GM18499 (cell line): ENCODE data around the gene KIAA1191.
"Not testable (repeated sequence)": the region's sequence is repeated elsewhere in the genome, so short reads cannot be mapped to it uniquely, and the experiment has no call there.

Source experiments
- ATAC-seq: cut with Tn5 transposase; IDR thresholded peaks from one replicate; pipeline ENCODE4 v1.9.1; 2021; ENCODE audit warnings: moderate number of reproducible peaks; ENCODE audit not compliant: insufficient read depth, unreplicated experiment

The KIAA1191 gene, protein sequence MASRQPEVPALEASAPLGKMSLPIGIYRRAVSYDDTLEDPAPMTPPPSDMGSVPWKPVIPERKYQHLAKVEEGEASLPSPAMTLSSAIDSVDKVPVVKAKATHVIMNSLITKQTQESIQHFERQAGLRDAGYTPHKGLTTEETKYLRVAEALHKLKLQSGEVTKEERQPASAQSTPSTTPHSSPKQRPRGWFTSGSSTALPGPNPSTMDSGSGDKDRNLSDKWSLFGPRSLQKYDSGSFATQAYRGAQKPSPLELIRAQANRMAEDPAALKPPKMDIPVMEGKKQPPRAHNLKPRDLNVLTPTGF

GRCh38 chr5:176361437-176362232 lies at the start of gene KIAA1191:
KIAA1191 (minus strand) TSS chr5:176361764; CDS start chr5:176359508, 2,256 bp downstream.
- peak; percentile 64 for ATAC-seq

- ATAC-seq, result no peak
Observed at GRCh38 chr5:176410486-176411180, 49.1 kb upstream of the KIAA1191 start.

GRCh38 chr5:176409765-176410164 lies 48.2 kb upstream of the KIAA1191 start:
- no peak for ATAC-seq

DNA sequence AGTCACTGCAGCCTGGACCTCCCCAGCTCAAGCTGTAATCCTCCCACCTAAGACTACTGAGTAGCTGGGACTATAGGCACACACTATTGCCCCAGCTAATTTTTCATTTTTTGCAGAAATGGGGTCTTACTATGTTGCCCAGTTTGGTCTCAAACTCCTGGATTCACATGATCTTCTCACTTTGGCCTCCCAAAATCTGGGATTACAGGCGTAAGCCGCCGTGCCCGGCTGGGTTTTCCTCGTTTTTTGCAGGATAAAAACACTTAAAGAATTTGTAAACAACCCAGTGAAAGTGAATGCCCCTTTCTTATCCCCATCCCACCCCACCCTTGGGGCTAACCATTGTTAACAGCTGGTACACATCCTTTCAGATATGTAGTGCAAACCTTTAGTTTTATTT lies 47.0 kb upstream of the KIAA1191 start:
- no peak for ATAC-seq

GRCh38 chr5:176408252-176408573 lies 46.6 kb upstream of the KIAA1191 start:
- not testable (repeated sequence) for ATAC-seq

DNA sequence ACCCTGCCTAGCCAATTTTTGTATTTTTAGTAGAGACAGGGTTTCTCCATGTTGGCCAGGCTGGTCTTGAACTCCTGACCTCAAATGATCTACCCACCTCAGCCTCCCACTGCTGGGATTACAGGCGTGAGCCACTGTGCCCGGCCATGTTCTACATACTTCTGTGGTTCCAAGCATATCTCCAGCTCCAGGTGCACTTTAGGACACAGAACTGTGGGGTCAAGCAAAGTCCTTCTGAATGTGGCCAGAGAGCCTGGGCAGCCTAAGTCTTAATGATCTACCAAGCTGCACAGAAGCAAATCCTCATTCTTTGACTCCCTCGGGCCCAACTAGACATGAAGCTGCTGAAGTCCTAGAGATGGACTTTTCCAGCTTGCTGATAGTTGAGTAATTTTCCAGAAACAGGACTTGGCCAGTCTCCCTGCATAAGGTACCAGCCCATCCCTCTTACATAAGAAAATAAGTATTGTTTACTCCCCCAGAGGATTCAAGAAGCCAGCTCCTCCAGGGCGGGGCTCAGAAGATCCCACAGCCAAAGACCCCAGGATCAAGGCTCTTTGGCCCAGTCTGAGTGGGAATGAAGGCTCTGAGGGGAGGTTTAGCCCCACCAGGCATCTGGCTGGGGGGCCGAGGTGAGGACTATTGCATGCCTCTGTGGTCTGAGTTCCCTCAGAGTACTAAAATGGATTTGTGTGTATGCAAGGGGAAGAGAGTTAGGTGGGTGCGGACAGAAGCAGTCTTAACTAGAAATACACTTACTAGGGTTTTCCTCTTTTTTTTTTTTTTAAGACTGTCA lies 46.1 kb upstream of the KIAA1191 start:
- ATAC-seq, result no peak

DNA sequence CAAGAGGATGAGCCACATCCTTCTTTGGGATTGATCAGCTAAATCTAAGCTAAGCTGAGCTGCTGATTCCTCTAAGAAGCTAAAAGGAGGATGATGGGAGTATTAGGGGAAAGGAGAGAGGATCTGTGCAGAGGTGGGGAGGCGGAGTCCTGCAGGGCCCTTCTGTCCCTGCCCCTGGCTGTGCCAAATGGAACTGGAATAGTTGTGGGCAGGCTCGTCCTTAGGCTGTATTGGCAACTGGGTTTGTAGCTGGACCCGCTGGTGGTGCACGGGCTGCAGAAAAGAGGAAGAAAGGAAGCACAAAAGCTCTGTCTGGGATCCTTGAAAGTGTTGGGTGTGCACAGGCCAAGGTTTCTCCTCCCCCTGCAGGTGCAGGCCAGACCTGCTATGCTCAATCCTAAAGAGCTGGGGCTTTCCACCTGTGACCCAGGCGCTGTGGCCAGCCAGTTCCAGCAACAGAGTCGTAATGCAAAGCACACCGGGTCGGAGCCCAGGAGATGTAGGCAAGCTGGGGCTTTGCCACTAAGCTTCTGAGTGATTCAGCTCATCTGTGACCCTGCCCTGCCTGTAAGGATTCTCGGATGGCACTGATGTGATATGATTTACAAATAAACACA lies 45.0 kb upstream of the KIAA1191 start:
- ATAC-seq, result no peak

- ATAC-seq, result no peak
Observed at GRCh38 chr5:176405656-176406435, 44.3 kb upstream of the KIAA1191 start.

- ATAC-seq, result no peak
Observed at GRCh38 chr5:176401281-176402205, 40.0 kb upstream of the KIAA1191 start.

DNA sequence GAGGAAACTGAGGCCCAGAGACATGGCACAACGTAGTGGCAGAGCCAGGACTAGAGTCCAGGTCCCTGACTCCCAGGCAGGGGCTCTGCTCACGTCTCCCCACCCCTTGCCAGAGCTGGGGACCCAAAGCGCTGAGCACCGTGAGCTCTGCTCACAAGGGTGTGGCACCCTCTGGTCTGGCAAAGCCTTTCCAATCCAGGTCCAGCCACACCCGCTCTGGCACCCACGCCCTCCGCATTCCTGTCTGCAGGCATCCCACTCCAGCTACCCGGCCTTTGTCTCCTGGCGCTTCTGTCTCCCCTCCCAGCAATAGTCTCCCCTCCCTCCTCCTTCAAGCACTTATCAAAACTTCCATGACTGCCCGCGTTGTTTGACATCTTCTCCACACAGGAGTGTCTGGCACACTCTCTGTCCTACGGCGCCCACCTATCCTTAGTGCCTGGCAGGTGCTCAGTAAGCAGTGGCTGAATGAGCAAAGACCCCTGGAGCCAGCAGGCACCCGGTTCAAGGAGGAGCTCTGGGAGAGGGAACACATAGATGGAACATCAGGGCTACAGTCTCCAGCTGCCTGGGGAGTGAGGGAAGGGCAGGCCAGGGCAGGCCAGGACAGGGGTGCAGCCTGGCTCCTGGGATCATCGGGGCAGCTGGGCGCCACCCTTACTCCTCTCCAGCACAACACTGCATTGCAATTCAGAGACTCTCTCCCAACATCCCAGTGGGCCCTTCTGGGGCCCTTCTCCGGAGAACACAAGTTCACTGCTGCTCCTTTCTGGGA lies 39.0 kb upstream of the KIAA1191 start:
- ATAC-seq, result no peak

GRCh38 chr5:176397736-176398420 lies 36.3 kb upstream of the KIAA1191 start:
- ATAC-seq, result no peak

- no peak for ATAC-seq
Observed at GRCh38 chr5:176396330-176396729, 34.8 kb upstream of the KIAA1191 start.

DNA sequence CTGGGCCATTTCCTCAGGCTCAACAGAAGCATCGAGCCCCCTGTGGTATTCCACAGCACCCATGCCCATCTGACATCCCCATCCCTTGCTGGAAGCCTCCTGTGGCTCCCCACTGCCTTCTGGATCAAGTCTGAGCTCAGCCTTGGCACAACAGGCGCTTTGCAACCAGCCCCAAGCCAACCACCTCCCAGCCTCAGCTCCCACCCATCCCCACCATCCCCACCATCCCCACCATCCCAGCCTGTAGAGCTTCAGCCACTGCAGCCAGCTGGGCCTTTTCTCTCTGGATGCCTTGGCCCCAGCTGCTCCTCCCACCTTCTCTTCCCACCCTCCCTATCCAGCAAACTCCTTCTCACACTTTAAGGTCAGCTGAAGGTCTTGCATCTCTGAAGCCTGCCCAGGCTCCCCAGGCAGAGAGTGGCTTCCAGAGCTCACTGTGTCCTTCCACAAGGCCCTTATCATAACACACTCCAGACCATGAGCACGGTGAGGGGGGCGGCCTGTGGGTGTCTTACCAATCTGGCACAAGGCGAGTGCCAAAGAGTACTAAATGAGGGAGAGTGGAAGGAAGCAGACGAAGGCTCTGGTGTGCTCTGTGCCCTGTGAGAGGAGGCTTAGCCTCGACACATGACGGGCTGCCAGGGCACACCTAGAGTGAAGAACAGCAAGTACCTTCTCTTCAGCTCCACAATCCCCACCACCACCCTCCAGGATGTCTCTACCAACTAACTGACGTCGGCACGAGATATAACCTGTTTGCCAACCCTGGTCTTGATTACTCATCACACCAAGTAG lies 33.5 kb upstream of the KIAA1191 start:
- ATAC-seq, result no peak

DNA sequence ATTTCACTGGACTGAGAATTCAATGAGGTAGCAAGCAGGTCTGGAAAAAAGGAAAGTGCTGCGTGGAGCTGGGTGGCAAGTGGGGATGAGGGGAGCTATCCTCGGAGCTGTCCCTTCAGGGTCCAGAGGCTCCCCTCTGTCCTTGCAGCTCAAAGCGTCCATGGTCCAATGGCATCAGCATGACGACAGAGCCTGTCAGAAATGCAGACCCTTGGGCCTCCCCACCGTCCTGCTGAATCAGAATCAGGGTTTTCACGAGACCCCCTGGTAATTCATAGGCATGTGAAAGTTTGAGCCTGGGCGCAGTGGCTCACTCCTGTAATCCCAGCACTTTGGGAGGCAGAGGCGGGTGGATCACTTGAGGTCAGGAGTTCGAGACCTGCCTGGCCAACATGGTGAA lies 32.5 kb upstream of the KIAA1191 start:
- ATAC-seq, result no peak

DNA sequence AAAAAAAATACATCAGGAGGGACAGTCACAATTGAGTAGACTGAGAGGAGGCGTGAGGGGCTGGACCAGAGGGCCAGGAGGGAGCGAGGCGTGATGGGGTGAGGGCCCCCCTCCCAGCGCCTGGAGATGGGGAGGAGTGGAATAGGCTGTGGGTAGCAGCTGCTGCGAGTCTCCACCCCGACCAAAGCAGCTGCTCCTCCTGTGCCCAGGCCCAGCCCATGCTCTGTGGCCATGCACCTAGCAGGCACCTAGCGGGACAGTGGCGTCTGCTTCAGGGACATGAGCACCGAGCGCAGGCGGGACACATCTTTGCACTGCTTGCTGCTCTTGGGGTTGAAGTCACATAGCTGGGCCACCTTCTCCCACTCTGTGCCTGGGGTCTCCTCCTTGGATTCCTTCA lies 31.0 kb upstream of the KIAA1191 start:
- ATAC-seq, result no peak

- ATAC-seq, result no peak
Observed at GRCh38 chr5:176391999-176392398, 30.4 kb upstream of the KIAA1191 start.
